C4-2B (cell line): ENCODE measurements around the gene SAG.
"Not testable (repeated sequence)": the region's sequence is repeated elsewhere in the genome, so short reads cannot be mapped to it uniquely, and the experiment has no call there.

Experiments
- CTCF ChIP-seq: fragments of 450-650 bp; conservative IDR thresholded peaks from 2 replicates; pipeline ENCODE4 v1.5.1; 2017; ENCODE audit warnings: mild to moderate bottlenecking
- ZFX ChIP-seq: fragments of 450-650 bp; IDR thresholded peaks from 2 replicates; pipeline ENCODE4 v1.6.1; 2017

DNA sequence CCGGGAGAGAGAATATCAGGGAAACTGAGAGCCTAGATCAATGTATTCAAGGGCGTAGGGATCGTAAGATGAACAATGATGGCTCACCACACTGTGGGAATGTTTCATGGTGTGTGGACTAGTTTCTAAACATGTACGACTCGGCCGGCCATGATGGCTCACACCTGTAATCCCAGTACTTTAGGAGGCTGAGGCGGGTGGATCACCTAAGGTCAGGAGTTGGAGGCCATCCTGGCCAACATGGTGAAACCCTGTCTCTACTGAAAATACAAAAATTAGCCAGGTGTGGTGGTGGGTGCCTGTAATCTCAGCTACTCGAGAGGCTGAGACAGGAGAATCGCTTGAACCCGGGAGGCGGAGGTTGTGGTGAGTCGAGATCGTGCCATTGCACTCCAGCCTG, 28.5 kb downstream of the SAG start:
- TF ChIP-seq CTCF, ZFX: not testable (repeated sequence)
